ENCODE measurements around the gene NODAL.

GRCh38 chr10:70448236-70448635, 6.8 kb upstream of the NODAL start:
- TF ChIP-seq, protein P1, sequence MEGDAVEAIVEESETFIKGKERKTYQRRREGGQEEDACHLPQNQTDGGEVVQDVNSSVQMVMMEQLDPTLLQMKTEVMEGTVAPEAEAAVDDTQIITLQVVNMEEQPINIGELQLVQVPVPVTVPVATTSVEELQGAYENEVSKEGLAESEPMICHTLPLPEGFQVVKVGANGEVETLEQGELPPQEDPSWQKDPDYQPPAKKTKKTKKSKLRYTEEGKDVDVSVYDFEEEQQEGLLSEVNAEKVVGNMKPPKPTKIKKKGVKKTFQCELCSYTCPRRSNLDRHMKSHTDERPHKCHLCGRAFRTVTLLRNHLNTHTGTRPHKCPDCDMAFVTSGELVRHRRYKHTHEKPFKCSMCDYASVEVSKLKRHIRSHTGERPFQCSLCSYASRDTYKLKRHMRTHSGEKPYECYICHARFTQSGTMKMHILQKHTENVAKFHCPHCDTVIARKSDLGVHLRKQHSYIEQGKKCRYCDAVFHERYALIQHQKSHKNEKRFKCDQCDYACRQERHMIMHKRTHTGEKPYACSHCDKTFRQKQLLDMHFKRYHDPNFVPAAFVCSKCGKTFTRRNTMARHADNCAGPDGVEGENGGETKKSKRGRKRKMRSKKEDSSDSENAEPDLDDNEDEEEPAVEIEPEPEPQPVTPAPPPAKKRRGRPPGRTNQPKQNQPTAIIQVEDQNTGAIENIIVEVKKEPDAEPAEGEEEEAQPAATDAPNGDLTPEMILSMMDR (IDR thresholded peaks at IDR 0.05; ENCODE audit: low read depth, low read length, poor library complexity, severe bottlenecking), result no peak
- no peak for TF ChIP-seq EZH2phosphoT487 (IDR thresholded peaks at IDR 0.05; ENCODE audit: borderline replicate concordance, low read length)

Measured in DOHH2 (cell line).